WTC11 (cell line): ENCODE results near the gene LY6G6C. TPM values are rescaled to one million over a fixed set of nuclear protein-coding genes. Genes with fewer than 3 reads are reported as not detected.
A peak's percentile ranks its signal among the peaks of the same experiment; 100 is the strongest.

Experiments
- ATAC-seq: fragments of 200-7000 bp; cut with Tn5 transposase; 2 replicates; pipeline ENCODE4 v1.10.0; 2021; ENCODE audit warnings: mild to moderate bottlenecking, moderate library complexity
- CTCF ChIA-PET: fragments of 300-600 bp; sonication (Branson Sonifier 250); formaldehyde crosslinking; loops from one replicate; lab custom pipeline; 2021; ENCODE audit warnings: antibody characterized with exemption; lab: Charles Lee
- POLR2A ChIA-PET: fragments of 350-600 bp; sonication (Branson Sonifier 250); formaldehyde crosslinking; loops from one replicate; lab custom pipeline; 2021; ENCODE audit warnings: antibody characterized with exemption; lab: Charles Lee
- DNase-seq: peaks from one replicate; pipeline ENCODE4 v3.0.0; 2021; ENCODE audit warnings: low spot score
- H3K27ac Mint-ChIP-seq: 2 replicates; pipeline ENCODE4 v1.8.0; 2021; ENCODE audit warnings: mixed read lengths
- H3K27me3 Mint-ChIP-seq: 2 replicates; pipeline ENCODE4 v1.8.0; 2021; ENCODE audit warnings: low read depth, mild to moderate bottlenecking, moderate library complexity, mixed read lengths
- H3K36me3 Mint-ChIP-seq: 2 replicates; pipeline ENCODE4 v1.8.0; 2021; ENCODE audit warnings: mixed read lengths
- H3K4me1 Mint-ChIP-seq: 2 replicates; pipeline ENCODE4 v1.8.0; 2022; ENCODE audit warnings: mixed read lengths
- H3K4me3 Mint-ChIP-seq: 2 replicates; pipeline ENCODE4 v1.8.0; 2021; ENCODE audit warnings: mild to moderate bottlenecking, moderate library complexity, mixed read lengths
- H3K9me3 Mint-ChIP-seq: 2 replicates; pipeline ENCODE4 v1.8.0; 2021; ENCODE audit warnings: mixed read lengths
- AFF4 ChIP-seq: sonication (generic); formaldehyde crosslinking; IDR thresholded peaks from 2 replicates; pipeline ENCODE4 v1.8.1; 2023; ENCODE audit warnings: mild to moderate bottlenecking, missing genetic modification reagents, borderline replicate concordance
- CREB1 ChIP-seq: sonication (generic); formaldehyde crosslinking; IDR thresholded peaks from 2 replicates; pipeline ENCODE4 v1.8.0; 2023; ENCODE audit warnings: mild to moderate bottlenecking, missing genetic modification reagents
- GABPB1 ChIP-seq: sonication (generic); formaldehyde crosslinking; IDR thresholded peaks from 2 replicates; pipeline ENCODE4 v1.8.1; 2023; ENCODE audit warnings: mild to moderate bottlenecking, missing genetic modification reagents
- KAT7 ChIP-seq: sonication (generic); formaldehyde crosslinking; IDR thresholded peaks from 2 replicates; pipeline ENCODE4 v1.8.1; 2023; ENCODE audit warnings: missing genetic modification reagents, mild to moderate bottlenecking, borderline replicate concordance
- RELA ChIP-seq: sonication (generic); formaldehyde crosslinking; IDR thresholded peaks from 2 replicates; pipeline ENCODE4 v1.8.1; 2022; ENCODE audit warnings: missing genetic modification reagents, mild to moderate bottlenecking, borderline replicate concordance
- TCF7 ChIP-seq: sonication (generic); formaldehyde crosslinking; IDR thresholded peaks from 2 replicates; pipeline ENCODE4 v1.8.0; 2022; ENCODE audit warnings: mild to moderate bottlenecking, low read depth, missing genetic modification reagents, moderate library complexity
- USF1 ChIP-seq: sonication (generic); formaldehyde crosslinking; IDR thresholded peaks from 2 replicates; pipeline ENCODE4 v1.8.0; 2022; ENCODE audit warnings: mild to moderate bottlenecking, missing genetic modification reagents
- ZBTB21 ChIP-seq: sonication (generic); formaldehyde crosslinking; IDR thresholded peaks from 2 replicates; pipeline ENCODE4 v1.8.1; 2023; ENCODE audit warnings: mild to moderate bottlenecking, missing genetic modification reagents, borderline replicate concordance
- ZNF121 ChIP-seq: sonication (generic); formaldehyde crosslinking; IDR thresholded peaks from 2 replicates; pipeline ENCODE4 v1.8.0; 2023; ENCODE audit warnings: missing genetic modification reagents
- ZNF232 ChIP-seq: sonication (generic); formaldehyde crosslinking; IDR thresholded peaks from 2 replicates; pipeline ENCODE4 v1.8.0; 2022; ENCODE audit warnings: mild to moderate bottlenecking, missing genetic modification reagents
- total RNA-seq: library from RNA; stranded (reverse); gene quantifications from 3 replicates; pipeline ENCODE4 v1.2.3, GENCODE V29; 2021
- TF ChIP-seq, protein P1 (sequence below): fragments of 250-450 bp; sonication (Bioruptor Pico); IDR thresholded peaks from 2 replicates; pipeline ENCODE4 v2.1.2; 2022; ENCODE audit warnings: mild to moderate bottlenecking, moderate library complexity
- TF ChIP-seq, protein P2 (sequence below): sonication (generic); formaldehyde crosslinking; IDR thresholded peaks from 2 replicates; pipeline ENCODE4 v1.8.1; 2023; ENCODE audit warnings: mild to moderate bottlenecking, missing genetic modification reagents
- TF ChIP-seq, protein P3 (sequence below): sonication (generic); formaldehyde crosslinking; conservative IDR thresholded peaks from 2 replicates; pipeline ENCODE4 v1.8.1; 2022; ENCODE audit warnings: mild to moderate bottlenecking, missing genetic modification reagents

LY6G6C gene
- total RNA-seq, 1 experiment from 2014 or later, result 0.35 TPM

GRCh38 chr6:31734821-31735406 lies 13.4 kb upstream of the LY6G6C start (continued):
- TF ChIP-seq AFF4, result no peak
- TF ChIP-seq CREB1 (CRISPR knock-in tag), result no peak
- 0 out of 2 replicates have a peak, but pooled peaks have one; percentile 5 for TF ChIP-seq ZNF121 (CRISPR knock-in tag)
- TF ChIP-seq RELA (CRISPR knock-in tag), result no peak
- TF ChIP-seq, protein P1, sequence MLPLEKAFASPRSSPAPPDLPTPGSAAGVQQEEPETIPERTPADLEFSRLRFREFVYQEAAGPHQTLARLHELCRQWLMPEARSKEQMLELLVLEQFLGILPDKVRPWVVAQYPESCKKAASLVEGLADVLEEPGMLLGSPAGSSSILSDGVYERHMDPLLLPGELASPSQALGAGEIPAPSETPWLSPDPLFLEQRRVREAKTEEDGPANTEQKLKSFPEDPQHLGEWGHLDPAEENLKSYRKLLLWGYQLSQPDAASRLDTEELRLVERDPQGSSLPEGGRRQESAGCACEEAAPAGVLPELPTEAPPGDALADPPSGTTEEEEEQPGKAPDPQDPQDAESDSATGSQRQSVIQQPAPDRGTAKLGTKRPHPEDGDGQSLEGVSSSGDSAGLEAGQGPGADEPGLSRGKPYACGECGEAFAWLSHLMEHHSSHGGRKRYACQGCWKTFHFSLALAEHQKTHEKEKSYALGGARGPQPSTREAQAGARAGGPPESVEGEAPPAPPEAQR (CRISPR knock-in tag), result no peak
- TF ChIP-seq, protein P2, sequence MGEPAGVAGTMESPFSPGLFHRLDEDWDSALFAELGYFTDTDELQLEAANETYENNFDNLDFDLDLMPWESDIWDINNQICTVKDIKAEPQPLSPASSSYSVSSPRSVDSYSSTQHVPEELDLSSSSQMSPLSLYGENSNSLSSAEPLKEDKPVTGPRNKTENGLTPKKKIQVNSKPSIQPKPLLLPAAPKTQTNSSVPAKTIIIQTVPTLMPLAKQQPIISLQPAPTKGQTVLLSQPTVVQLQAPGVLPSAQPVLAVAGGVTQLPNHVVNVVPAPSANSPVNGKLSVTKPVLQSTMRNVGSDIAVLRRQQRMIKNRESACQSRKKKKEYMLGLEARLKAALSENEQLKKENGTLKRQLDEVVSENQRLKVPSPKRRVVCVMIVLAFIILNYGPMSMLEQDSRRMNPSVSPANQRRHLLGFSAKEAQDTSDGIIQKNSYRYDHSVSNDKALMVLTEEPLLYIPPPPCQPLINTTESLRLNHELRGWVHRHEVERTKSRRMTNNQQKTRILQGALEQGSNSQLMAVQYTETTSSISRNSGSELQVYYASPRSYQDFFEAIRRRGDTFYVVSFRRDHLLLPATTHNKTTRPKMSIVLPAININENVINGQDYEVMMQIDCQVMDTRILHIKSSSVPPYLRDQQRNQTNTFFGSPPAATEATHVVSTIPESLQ (CRISPR knock-in tag), result no peak
- TF ChIP-seq TCF7, result no peak
- TF ChIP-seq, protein P3, sequence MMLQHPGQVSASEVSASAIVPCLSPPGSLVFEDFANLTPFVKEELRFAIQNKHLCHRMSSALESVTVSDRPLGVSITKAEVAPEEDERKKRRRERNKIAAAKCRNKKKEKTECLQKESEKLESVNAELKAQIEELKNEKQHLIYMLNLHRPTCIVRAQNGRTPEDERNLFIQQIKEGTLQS (CRISPR knock-in tag), result no peak; the same call in 1 of the 2 replicates

GRCh38 chr6:31734247-31734820 lies 12.8 kb upstream of the LY6G6C start:
- no peak for DNase-seq
- CTCF ChIA-PET, result interaction anchor here (0.6 to 7.1 kb wide), 7 partner anchors 35 to 189 kb away, joined by 3 to 62 read pairs (median 5); partner anchors contain the start of gene LY6G5C
- H3K36me3 Mint-ChIP-seq, result peaks cover 27% of the 10 kb centered on the region
- POLR2A ChIA-PET, result interaction anchor here (0.7 to 2.5 kb wide), 3 partner anchors 20 to 93 kb away, joined by 3 to 7 read pairs (median 3); partner anchors contain the start of gene HSPA1B
- H3K9me3 Mint-ChIP-seq, result no peaks in the 10 kb centered on the region
- ATAC-seq, result no peak
- H3K27ac Mint-ChIP-seq, result peak overlapping the region; percentile 70; the same call in 1 of the 2 replicates
- H3K27me3 Mint-ChIP-seq, result no peaks in the 10 kb centered on the region
- TF ChIP-seq USF1, result no peak
- 0 out of 2 replicates have a peak, but pooled peaks have one; percentile 6 for TF ChIP-seq GABPB1 (CRISPR knock-in tag)
- TF ChIP-seq ZBTB21 (CRISPR knock-in tag), result no peak
- no peak for TF ChIP-seq KAT7 (CRISPR knock-in tag)
- TF ChIP-seq, protein P2 (CRISPR knock-in tag), result no peak
- 0 out of 2 replicates have a peak, but pooled peaks have one; percentile 42 for TF ChIP-seq ZNF232
- peak overlapping the region; percentile 93 for H3K4me3 Mint-ChIP-seq
- peaks cover 41% of the 10 kb centered on the region for H3K4me1 Mint-ChIP-seq
